ENCODE results near the gene SULT1C4. TPM values are rescaled to one million over a fixed set of nuclear protein-coding genes. Genes with fewer than 3 reads are reported as not detected.
A peak's percentile ranks its signal among the peaks of the same experiment; 100 is the strongest.

The SULT1C4 gene
- total RNA-seq, 1 experiment from 2014 or later, result 5.1 TPM

DNA sequence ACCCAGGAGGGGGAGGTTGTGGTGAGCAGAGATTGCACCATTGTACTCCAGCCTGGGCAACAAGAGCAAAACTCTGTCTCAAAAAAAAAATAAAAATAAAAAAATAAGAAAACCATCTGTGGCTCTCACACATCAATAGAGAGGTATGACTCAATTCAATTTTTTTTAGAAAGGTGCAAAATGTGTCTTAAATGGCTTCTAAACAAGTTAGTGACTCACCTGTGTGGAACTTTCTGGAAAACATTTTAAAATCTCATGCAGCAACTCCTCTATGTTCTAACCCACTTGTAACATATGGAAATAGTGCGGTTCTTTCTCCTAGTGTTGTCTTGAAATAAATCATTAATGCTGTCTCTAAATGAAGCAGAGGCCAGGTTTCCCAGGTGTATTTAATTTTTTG lies 10.7 kb upstream of the SULT1C4 start:
- in situ Hi-C loops (cut with HindIII; ENCODE audit: low pct_unique_long_range_greater_than_20kb, low sequenced_read_pairs), result no loop called here
- DNase-seq (ENCODE audit: low read depth), result no peak

DNA sequence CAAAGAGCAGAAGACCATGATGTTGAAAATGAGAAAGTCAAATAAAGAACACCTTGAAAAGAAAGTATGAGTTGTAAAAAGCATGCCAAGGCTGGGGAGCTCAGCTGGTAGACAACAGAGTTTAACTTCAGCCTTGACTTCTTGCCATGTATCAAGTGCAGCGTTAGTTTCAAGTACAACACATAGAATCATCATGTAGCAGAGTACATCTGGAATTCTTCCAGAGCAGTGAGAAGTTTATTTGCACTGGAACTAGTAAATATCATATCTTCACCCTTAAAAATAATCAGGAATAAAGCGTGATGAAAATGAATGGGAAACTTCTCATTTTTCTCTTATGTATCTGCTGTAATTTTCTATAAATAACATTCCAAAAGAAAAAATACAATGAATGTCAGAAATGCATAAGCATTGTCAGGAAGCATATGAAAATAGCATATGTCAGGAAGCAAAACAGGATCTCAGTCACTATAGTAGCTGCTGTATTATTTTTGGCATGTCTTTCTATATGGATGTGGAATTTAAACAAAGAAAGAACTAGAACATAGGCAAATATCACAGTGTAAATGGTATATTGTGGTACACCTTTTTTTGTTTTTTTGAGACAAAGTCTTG lies 10.1 kb upstream of the SULT1C4 start:
- no peak for DNase-seq (ENCODE audit: low read depth)
- in situ Hi-C loops (cut with HindIII; ENCODE audit: low pct_unique_long_range_greater_than_20kb, low sequenced_read_pairs), result no loop called here

DNA sequence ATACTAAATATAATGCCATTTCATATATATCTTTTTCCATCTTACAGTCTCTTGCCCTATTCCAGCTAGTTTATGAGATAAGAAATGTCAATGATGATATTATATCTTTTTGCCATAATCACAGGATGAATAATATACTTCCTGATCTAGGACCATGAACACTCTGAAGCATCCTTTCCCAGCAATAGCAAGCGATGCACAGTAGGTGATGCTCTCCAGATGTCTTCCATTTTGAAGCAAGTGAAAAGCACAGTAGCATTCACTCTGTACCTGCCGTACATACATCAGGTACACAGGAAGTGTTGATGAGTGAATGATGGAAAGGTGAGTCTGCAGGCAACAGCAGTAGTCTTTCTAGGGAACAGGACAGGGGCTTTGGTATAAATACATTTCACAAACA lies 8.6 kb upstream of the SULT1C4 start:
- DNase-seq (ENCODE audit: low read depth), result no peak
- in situ Hi-C loops (cut with HindIII; ENCODE audit: low pct_unique_long_range_greater_than_20kb, low sequenced_read_pairs), result no loop called here

DNA sequence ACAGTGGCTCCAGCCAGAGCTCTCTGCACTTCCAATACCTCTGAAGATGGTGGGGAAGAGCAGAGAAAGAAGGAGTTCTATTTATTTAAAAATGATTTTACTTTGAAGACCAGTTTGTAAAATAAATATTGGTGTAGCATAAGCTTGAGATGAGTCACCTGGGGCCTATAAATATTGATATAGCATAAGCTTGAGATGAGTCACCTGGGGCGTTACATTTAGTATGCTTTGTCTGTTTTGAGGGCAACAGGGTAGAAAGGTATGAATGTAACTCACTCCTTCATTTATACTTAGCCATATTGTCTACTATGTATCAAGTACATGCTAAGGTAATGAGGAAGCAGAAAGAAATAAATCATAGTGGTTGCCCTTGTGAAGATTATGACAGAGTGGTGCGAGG lies 7.7 kb upstream of the SULT1C4 start:
- DNase-seq (ENCODE audit: low read depth), result no peak
- in situ Hi-C loops (cut with HindIII; ENCODE audit: low pct_unique_long_range_greater_than_20kb, low sequenced_read_pairs), result no loop called here

DNA sequence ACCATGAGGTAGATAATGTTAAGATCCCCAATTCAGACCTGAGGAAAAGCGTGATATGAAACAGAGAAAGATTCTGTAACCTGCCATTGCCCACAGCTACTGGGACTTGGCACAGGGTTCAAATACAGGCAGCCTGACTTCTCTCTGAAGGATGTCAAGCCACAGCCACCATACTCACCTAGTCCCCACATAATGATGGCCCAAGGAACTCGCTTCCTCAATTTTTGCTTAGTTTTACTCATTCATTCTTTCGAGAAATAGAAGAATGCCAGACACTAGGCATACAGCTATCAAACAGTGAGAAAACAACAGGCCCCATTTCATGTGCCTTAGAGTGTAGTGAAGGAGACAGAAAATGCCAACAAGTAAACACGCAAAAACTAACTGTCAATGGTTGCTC lies 980 bp upstream of the SULT1C4 start:
- no peak for DNase-seq (ENCODE audit: low read depth)
- in situ Hi-C loops (cut with HindIII; ENCODE audit: low pct_unique_long_range_greater_than_20kb, low sequenced_read_pairs), result no loop called here

DNA sequence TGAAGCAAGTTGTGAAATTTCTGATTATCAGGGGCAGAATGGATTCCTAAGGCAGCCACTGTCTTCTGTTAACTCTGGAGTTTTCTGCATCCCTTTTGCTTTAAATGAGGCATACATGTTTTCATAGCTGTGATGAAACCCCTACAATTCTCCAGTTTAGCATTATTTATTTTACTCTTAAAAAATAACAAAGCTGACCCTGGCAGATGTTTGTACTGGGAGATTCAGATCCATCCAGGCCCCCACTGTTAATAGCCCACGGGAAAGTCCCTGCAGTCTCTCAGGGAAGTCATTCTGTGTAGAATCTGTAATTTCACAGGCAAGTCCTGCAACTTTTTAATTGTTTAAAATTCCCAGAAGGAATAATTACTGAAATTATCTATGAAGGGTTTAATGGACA lies 353 bp upstream of the SULT1C4 start:
- in situ Hi-C loops (cut with HindIII; ENCODE audit: low pct_unique_long_range_greater_than_20kb, low sequenced_read_pairs), result no loop called here
- DNase-seq (ENCODE audit: low read depth), result peak; percentile 45

DNA sequence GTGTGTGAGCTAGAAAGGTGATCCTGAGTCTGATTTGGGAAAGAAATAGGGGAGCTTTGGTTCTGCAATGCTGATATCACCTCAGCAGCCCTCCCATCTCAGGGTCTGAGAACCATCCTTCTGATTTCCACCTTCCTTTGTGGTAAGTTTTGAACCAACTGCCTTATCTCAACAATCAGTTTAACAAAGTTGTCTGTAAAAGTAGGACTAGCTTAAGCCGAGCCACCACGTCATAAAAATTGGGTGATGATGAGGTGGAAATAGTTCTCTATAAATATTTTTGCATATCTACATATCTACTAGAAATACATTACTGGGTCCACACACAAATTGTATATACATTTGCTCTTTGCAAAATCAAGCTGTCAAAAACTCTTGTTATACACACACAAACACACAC lies 1.1 kb downstream of the SULT1C4 start:
- DNase-seq (ENCODE audit: low read depth), result no peak
- in situ Hi-C loops (cut with HindIII; ENCODE audit: low pct_unique_long_range_greater_than_20kb, low sequenced_read_pairs), result no loop called here

DNA sequence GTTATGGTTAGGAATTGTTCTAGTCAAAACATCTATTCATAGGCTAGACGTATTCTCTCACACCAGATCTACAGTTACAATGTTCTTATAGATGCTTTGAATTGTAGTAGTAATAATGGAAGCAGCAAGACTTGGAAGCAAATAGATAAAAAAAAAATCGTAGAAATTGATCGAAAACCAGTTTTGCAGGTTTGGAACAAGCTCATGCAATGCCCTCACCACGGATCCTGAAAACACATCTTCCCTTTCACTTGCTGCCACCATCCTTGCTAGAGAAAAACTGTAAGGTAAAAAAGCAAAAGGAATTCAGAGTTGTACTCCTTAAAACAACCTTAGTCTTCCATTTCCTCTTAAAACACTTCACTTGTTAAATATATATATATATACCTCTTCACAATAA lies 4.4 kb downstream of the SULT1C4 start:
- in situ Hi-C loops (cut with HindIII; ENCODE audit: low pct_unique_long_range_greater_than_20kb, low sequenced_read_pairs), result no loop called here

DNA sequence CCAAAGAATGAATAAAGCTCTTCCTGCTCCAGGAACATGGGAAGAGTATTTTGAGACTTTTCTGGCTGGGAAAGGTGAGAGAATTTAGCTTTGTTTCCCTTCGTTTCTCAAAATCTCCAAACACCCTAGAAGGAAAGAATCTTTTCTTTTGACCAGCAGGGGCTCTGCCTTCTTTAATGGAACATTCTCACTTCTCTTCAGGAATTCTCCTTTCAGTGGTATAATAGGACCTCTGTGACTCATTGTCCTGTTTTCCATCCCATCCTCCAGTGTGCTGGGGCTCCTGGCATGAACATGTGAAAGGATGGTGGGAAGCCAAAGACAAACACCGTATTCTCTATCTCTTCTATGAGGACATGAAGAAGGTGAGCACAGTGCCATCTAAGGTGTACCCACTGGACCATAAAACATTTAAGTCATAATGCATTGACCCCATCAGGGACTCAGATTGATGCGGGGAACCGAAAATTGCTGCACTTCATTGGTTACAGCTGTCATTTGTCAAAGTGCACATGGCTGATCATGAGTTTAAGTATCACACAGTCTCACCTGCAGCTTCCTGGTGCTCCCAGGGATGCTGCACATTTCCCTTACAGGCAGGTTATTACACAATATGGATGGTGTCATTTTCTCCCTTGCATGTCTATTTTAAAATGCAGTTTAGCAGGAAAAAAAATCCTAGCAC lies 5.5 kb downstream of the SULT1C4 start:
- DNase-seq (ENCODE audit: low read depth), result peak; percentile 92
- in situ Hi-C loops (cut with HindIII; ENCODE audit: low pct_unique_long_range_greater_than_20kb, low sequenced_read_pairs), result no loop called here

More for the DNA sequence above, 4.4 kb downstream of the SULT1C4 start:
- no peak for DNase-seq (ENCODE audit: low read depth)

DNA sequence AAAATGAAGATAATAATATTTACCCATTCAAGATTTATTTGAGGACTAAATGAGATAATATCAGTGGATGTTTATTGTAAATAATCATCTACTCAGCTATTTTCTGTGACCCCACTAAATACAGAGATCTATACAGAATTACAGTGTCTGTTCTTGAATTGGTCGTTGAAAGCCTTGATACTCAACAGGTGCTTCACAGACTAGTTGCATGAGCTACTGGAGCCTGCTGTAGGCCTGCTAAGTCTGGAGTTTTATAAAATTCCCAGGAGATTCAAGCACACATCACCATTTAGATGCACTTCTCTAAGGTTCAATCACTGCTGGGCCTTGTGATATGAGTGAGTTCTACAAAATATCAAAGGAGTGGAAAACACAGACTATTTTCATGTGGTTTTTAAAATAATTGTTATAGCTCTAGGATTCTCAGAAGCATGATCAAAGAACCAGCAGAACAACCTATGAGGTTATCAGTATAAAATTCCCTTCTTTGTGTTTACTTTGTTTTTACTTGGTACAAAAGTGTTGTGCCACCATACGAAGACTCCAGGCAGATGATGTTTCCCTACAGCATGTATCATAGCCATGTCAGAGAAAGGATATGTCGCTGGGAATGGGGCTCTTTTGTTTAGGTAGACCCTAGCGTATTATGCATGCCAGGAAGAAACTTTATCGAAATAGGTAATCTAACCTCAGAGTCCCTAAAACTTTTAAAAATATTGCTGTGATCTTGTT lies 7.1 kb downstream of the SULT1C4 start:
- in situ Hi-C loops (cut with HindIII; ENCODE audit: low pct_unique_long_range_greater_than_20kb, low sequenced_read_pairs), result no loop called here
- DNase-seq (ENCODE audit: low read depth), result peak; percentile 27

DNA sequence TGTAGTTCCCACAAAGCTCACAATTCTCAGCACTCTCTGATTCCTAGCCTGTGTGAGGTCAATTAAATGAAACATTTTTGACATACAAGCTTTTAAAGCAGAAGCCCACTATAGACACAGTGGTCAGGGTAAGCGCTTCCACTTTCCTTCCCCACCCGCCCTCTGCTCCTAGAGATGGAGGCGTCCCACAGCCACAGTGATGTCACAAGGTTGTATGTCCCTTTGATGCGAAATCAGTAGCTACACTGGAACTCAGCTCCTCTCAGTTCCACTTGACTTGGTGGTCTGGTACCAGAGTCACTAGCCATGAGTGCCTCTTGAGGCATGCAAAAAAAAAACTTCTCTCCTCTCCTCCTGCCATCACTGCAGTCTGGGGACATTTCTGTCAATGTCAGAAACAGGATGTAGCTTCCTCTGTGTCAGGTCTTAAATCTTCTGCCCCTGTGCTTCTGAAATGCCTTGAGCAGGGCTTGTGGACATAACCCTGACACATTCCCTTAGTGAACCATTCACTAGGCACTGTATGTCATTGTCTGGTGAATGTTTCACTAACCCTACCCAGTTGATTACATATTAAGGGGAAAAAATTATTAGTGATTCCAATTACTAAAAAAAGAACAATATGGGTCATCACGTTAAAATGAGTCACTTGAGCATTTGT lies 7.8 kb downstream of the SULT1C4 start:
- in situ Hi-C loops (cut with HindIII; ENCODE audit: low pct_unique_long_range_greater_than_20kb, low sequenced_read_pairs), result no loop called here
- DNase-seq (ENCODE audit: low read depth), result peak; percentile 99

DNA sequence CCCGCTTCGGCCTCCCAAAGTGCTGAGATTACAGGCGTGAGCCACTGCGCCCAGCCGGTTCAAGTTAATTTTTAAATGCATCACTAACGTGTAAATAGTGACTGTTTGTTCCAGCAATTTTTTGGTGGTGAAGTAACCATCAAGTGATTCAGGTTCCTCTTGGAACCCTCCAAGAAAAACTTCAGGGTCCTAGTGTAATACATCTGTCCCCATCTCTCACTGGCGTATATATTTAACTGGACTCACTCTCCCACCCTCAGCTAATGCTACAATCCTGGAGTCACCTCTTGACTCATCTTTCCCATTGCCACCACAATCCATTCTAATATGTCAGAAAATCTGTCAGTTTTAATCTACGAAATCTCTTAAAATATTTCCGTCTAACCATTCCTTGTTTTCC lies 10.3 kb downstream of the SULT1C4 start:
- DNase-seq (ENCODE audit: low read depth), result peak; percentile 98
- in situ Hi-C loops (cut with HindIII; ENCODE audit: low pct_unique_long_range_greater_than_20kb, low sequenced_read_pairs), result no loop called here

DNA sequence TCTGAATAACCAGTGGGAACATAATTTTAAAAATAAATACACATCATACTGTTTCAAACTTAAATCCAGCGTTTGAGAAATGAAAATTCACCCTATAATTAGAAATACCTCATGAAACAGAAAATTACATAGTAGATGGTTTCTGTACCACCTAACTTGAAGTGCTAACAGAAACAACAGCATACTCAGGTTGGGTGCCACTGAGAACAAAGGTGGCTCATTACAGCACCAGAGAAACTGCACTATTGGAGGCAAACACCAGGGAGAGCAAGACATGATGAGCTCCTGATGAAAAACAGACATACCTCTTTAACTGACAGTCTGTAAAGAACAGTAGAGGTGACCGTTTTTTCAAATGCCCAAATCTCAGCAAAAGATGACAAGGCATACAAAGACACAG lies 12.6 kb downstream of the SULT1C4 start:
- in situ Hi-C loops (cut with HindIII; ENCODE audit: low pct_unique_long_range_greater_than_20kb, low sequenced_read_pairs), result no loop called here

DNA sequence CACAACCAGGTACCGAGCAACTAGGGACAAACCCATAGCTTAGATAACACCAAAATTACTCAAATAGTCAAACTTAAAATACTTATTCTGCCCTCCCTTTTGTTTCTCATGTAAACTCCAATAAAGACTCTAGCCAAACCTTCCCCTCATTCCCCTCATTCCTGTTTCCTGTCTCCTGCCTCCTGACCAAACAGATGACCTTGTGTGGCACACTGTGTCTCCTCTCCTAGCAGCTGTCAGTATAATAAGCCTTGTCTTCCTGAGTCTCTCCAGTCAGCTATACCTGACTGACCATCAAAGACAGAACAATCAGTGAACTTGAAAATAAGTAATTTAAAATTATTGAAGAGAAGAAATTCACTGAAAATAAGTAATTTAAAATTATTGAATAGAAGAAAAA lies 14.3 kb downstream of the SULT1C4 start:
- in situ Hi-C loops (cut with HindIII; ENCODE audit: low pct_unique_long_range_greater_than_20kb, low sequenced_read_pairs), result no loop called here
- DNase-seq (ENCODE audit: low read depth), result no peak

More for the DNA sequence above, 12.6 kb downstream of the SULT1C4 start:
- no peak for DNase-seq (ENCODE audit: low read depth)

DNA sequence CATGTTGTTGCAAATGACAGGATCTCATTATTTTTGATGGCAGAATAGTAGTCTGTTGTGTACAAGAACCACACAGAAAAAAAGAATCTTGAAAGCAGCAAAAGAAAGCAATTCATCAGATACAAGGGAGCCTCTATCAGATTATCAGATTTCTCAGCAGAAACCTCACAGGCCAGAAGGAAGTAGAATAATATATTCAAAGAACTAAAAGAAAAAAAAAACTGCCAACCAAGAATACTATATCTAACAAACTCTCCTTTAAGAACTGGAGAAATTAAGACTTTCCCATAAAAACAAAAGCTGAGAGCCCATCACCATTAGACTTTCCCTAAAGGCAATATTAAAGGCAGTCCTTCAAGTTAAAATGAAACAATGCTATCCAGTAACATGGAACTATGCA lies 15.4 kb downstream of the SULT1C4 start:
- in situ Hi-C loops (cut with HindIII; ENCODE audit: low pct_unique_long_range_greater_than_20kb, low sequenced_read_pairs), result no loop called here
- DNase-seq (ENCODE audit: low read depth), result no peak

DNA sequence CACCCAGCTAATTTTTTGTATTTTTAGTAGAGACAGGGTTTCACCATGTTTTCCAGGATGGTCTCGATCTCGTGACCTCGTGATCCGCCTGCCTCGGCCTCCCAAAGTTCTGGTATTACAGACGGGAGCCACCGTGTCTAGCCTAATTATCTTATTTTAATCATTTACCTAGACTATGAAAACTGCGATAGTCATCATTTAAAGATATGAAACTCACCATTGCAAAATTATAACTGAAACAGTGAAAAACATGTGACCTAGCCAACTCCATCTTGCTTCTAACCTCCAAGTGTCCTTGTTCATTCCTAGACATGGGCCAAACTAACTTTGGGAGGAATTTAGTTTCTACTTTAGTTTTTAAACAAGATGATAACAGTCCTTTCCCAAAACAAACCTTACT lies 17.4 kb downstream of the SULT1C4 start:
- in situ Hi-C loops (cut with HindIII; ENCODE audit: low pct_unique_long_range_greater_than_20kb, low sequenced_read_pairs), result no loop called here
- DNase-seq (ENCODE audit: low read depth), result no peak

DNA sequence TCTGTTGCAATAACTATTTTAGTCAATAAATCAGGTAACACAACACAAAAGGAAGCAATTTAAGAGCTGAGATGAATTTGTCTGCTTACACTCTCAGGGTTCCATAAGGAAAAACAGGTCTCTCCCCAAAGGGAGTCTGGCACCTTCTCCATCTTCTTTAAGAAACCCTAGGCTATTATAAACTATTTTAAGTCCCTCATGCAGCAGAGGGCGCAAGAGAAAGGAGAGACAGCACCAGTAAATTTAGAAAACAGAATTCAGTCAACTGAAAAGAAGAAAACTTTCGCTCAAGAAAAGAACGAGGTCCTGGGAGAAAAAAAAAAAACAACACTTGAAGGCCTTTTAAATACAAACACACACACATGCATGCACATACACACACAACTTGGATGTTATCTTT lies 19.1 kb downstream of the SULT1C4 start:
- peak; percentile 44 for DNase-seq (ENCODE audit: low read depth)
- in situ Hi-C loops (cut with HindIII; ENCODE audit: low pct_unique_long_range_greater_than_20kb, low sequenced_read_pairs), result no loop called here

DNA sequence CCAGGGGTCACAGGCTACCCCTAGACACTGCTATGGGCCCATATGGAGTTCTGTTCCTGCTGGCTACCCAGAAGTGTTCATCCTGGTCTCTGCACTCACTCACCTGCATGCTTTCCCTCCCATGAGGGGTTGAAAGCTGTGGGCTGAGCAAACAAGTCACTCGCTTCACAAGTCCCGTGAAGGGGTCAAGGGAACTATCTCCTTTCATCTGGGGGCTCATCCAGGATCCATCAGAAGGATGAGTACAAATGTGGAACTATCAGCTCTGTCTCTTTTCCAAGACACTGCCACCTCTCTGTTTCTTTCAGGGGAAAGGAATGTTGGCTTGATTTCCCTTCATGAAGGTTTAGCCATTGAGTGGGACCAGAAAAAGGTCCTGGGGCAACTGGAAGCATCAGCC lies 21.7 kb downstream of the SULT1C4 start:
- in situ Hi-C loops (cut with HindIII; ENCODE audit: low pct_unique_long_range_greater_than_20kb, low sequenced_read_pairs), result no loop called here
- DNase-seq (ENCODE audit: low read depth), result peak; percentile 55

DNA sequence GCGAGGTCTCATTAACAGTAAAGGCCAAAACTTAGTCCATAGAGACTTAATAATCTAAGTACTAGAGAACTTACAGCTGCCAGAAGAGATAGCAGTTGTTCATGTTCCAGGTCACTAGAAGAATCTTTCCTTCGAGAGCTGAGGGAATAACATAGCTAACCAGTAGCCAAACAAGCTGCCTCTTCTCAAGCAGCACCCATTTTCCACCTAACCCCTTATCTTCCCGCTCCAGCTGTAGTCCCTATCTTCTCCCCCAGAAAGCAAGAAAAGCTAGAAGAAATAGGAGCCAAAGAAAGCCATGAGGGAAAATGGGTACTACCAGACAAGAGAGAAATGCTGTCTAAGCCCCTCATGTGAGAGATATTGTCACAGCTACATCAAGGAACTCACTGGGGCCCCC lies 24.0 kb downstream of the SULT1C4 start:
- DNase-seq (ENCODE audit: low read depth), result no peak
- in situ Hi-C loops (cut with HindIII; ENCODE audit: low pct_unique_long_range_greater_than_20kb, low sequenced_read_pairs), result no loop called here

All from Caki2 (cell line).